Measurements from ENCODE around the gene ENOX1.
A peak's percentile ranks its signal among the peaks of the same experiment; 100 is the strongest.

Gene ENOX1

GRCh38 chr13:43669101-43669500 is 117.7 kb downstream of the ENOX1 start:
- no peak for DNase-seq (ENCODE audit: low read depth, low spot score)
- in situ Hi-C loops (cut with HindIII; ENCODE audit: low sequenced_read_pairs): no loop called here
- no peak for TF ChIP-seq CTCF (IDR thresholded peaks at IDR 0.05; ENCODE audit: low read depth, low read length)
- no peak overlapping the region for H3K4me3 ChIP-seq (ENCODE audit: low read depth, low read length)

DNA sequence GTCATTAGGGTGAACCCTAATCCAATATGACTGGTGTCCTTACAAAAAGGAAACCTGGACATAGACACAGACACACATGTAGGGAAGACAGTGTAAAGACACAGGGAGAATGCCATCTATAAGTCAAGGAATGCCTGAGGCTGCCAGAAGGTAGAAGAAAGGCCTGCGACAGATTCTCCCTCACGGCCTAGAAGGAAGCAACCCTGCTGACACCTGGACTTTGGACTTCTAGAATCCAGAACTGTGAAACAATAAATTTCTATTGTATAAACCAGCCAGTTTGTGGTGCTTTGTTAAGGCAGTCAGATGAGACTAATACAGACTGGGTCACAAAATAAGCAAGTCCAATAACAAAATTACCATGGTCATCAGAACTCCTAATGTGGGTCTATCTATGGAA is 120.4 kb downstream of the ENOX1 start:
- H3K4me3 ChIP-seq (ENCODE audit: low read depth, low read length): no peak overlapping the region
- in situ Hi-C loops (cut with HindIII; ENCODE audit: low sequenced_read_pairs): no loop called here
- no peak for TF ChIP-seq CTCF (IDR thresholded peaks at IDR 0.05; ENCODE audit: low read depth, low read length)
- no peak for DNase-seq (ENCODE audit: low read depth, low spot score)

DNA sequence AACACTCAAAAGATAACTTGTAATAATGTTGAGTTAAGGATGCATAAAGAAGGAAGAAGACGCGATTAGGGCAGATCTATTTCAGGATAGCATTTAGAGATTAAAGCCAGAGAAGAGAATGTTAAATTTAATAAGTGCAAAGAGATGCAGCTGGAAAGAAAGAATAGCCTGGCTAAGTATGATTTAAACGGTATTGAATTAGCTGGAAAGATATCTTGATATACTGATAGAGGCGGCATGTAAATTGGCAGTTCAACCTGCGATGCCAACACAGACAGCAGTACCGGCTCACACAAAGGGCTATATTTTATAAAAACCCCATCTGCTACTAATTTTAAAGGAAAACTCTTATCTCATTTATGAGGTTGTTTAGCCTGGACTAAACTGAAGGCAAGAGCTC is 121.4 kb downstream of the ENOX1 start:
- in situ Hi-C loops (cut with HindIII; ENCODE audit: low sequenced_read_pairs): no loop called here
- DNase-seq (ENCODE audit: low read depth, low spot score): no peak
- H3K4me3 ChIP-seq (ENCODE audit: low read depth, low read length): no peak overlapping the region
- no peak for TF ChIP-seq CTCF (IDR thresholded peaks at IDR 0.05; ENCODE audit: low read depth, low read length)

DNA sequence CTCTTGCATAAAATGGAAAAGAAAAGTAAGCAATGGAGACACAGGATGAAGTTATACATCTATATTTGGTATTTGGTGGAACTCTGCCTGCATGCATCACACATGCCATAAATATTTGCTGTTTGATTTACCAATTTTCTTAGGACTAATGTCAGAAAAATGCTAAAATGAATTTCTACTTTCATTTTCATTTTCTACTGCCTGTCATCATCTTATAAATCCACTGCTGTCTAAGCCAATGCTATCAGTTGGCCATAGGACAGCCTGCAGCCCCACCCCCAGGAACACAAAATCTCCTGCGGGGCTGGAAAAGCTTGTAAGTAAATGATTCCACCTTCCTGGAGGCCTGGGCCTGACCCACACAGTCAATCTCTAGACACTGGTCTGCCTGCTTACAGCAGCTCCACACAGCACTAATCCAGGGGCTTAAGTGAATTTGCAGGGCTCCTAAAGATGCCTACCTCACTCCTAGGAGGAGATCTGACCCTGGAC is 122.0 kb downstream of the ENOX1 start:
- TF ChIP-seq CTCF (IDR thresholded peaks at IDR 0.05; ENCODE audit: low read depth, low read length): no peak
- in situ Hi-C loops (cut with HindIII; ENCODE audit: low sequenced_read_pairs): no loop called here
- peak; percentile 75 for DNase-seq (ENCODE audit: low read depth, low spot score)
- no peak overlapping the region for H3K4me3 ChIP-seq (ENCODE audit: low read depth, low read length)

DNA sequence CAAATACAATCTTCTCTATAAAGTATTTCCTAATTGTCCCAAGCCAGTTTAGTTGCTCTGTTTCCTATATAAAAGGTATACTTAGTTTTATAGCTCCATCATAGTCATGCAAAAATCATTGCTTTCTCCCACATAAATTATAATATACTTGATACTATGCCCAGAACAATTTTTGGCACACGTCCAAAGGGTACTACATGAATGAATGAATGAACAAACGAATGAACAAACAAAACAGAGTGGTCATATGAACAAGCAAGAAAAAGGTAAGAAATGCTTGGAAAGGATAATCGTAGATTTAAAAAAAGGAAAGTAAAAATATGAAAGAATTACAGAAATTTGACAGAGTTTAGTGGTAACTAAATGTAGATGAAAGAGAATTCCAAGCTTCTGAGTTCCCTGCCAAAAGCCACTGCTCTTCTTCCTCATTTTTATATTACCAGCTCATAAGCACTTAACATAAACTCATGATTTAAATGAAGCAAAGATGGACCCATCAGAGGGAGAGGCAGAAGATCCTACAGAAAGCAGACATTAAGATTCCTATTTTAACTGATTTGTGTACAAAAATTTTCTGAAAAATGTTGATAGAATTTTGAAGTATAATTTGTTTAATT is 123.2 kb downstream of the ENOX1 start:
- no peak overlapping the region for H3K4me3 ChIP-seq (ENCODE audit: low read depth, low read length)
- in situ Hi-C loops (cut with HindIII; ENCODE audit: low sequenced_read_pairs): no loop called here
- DNase-seq (ENCODE audit: low read depth, low spot score): peak; percentile 29
- TF ChIP-seq CTCF (IDR thresholded peaks at IDR 0.05; ENCODE audit: low read depth, low read length): no peak

DNA sequence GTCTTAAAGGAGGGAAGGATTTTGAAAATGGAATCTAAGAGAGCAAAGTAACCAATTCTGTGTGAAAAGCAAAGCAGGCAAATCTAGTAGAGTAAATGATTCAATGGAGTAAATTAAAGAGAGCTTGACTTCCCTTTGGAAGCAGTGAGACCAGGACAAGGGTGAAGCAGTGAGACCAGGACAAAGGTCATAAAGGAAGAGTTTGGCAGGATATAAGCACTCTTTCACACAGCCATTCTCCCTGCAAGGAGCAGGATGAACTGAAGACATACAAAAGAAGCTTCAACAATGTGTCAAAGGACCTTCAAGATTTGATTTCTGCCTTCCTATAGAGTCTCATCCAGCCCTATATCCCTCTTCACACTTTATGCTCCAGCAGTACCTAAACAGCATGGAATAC is 123.8 kb downstream of the ENOX1 start:
- DNase-seq (ENCODE audit: low read depth, low spot score): no peak
- no peak for TF ChIP-seq CTCF (IDR thresholded peaks at IDR 0.05; ENCODE audit: low read depth, low read length)
- no peak overlapping the region for H3K4me3 ChIP-seq (ENCODE audit: low read depth, low read length)
- in situ Hi-C loops (cut with HindIII; ENCODE audit: low sequenced_read_pairs): no loop called here
